SK-N-SH (cell line): ENCODE measurements around the gene WNT6. TPM values are rescaled to one million over a fixed set of nuclear protein-coding genes. Genes with fewer than 3 reads are reported as not detected.

Experiments used
- CTCF ChIA-PET: fragments of 300-600, 350-600 bp; formaldehyde crosslinking; extraction: SDS; loops from one replicate; lab custom pipeline; 2021; lab: Yijun Ruan, JAX
- POLR2A ChIA-PET: fragments of 350-600 bp; sonication (Branson Sonifier 250); formaldehyde crosslinking; extraction: SDS; loops from one replicate; lab custom pipeline; 2020; ENCODE audit warnings: antibody characterized with exemption, inconsistent platforms; lab: Yijun Ruan, JAX
- DNase-seq: peaks from one replicate; pipeline ENCODE4 v3.0.0; 2012
- H2AFZ ChIP-seq: fragments of 200-600 bp; sonication (generic); 2 replicates; pipeline ENCODE4 v1.8.1; 2016; ENCODE audit warnings: antibody characterized with exemption, mild to moderate bottlenecking, low read depth
- H3F3A ChIP-seq: fragments of 200-600 bp; sonication (generic); replicated peaks from 2 replicates; pipeline ENCODE3; 2016; ENCODE audit warnings: antibody characterized with exemption, mild to moderate bottlenecking; ENCODE audit not compliant: insufficient read depth
- H3K27ac ChIP-seq, 2 experiments: fragments of 200-500 bp in 1 of 2; fragments of 200-600 bp in 1 of 2; sonication (Bioruptor generic) in 1 of 2; sonication (generic), shearing (Covaris generic) in 1 of 2; 2 replicates each; pipeline versions ENCODE4 v1.5.1 to v1.6.1; 2014 to 2016; ENCODE audit warnings: low read depth in 2 of 2, inconsistent platforms in 1 of 2, low read length in 1 of 2, mild to moderate bottlenecking in 1 of 2, mixed read lengths in 1 of 2
- H3K27me3 ChIP-seq: fragments of 200-600 bp; sonication (generic), shearing (Covaris generic); 2 replicates; pipeline ENCODE4 v1.6.1; 2016; ENCODE audit warnings: mixed run types; ENCODE audit not compliant: insufficient read depth
- H3K36me3 ChIP-seq, 2 experiments: fragments of 200-500 bp in 1 of 2; fragments of 200-600 bp in 1 of 2; sonication (Bioruptor generic) in 1 of 2; sonication (generic) in 1 of 2; replicated peaks in 1 of 2; 2 replicates each; pipeline versions ENCODE3 to v1.5.1; 2014 to 2016; ENCODE audit warnings: low read length in 1 of 2, mild to moderate bottlenecking in 1 of 2; ENCODE audit not compliant: insufficient read depth in 2 of 2, control insufficient read depth in 1 of 2
- H3K4me1 ChIP-seq, 2 experiments: fragments of 200-500 bp in 1 of 2; fragments of 200-600 bp in 1 of 2; sonication (Bioruptor generic) in 1 of 2; sonication (generic), shearing (Covaris generic) in 1 of 2; 2 replicates each; pipeline versions ENCODE4 v1.5.1 to v1.6.1; 2014 to 2016; ENCODE audit warnings: low read depth in 1 of 2, low read length in 1 of 2, mixed run types in 1 of 2; ENCODE audit not compliant: insufficient read depth in 2 of 2, control insufficient read depth in 1 of 2
- H3K4me2 ChIP-seq: fragments of 200-600 bp; sonication (generic), shearing (Covaris generic); 2 replicates; pipeline ENCODE4 v1.6.1; 2017; ENCODE audit warnings: mixed run types
- H3K4me3 ChIP-seq, 2 experiments: fragments of 200-500 bp in 1 of 2; fragments of 200-600 bp in 1 of 2; sonication (Bioruptor generic) in 1 of 2; sonication (generic), shearing (Covaris generic) in 1 of 2; 2 replicates each; pipeline versions ENCODE4 v1.5.1 to v1.8.1; 2014 to 2016; ENCODE audit warnings: low read depth in 2 of 2, inconsistent platforms in 1 of 2, low read length in 1 of 2, mild to moderate bottlenecking in 1 of 2, mixed read lengths in 1 of 2, moderate library complexity in 1 of 2
- H3K79me2 ChIP-seq: fragments of 200-600 bp; sonication (generic); 2 replicates; pipeline ENCODE4 v1.8.1; 2017; ENCODE audit warnings: mild to moderate bottlenecking; ENCODE audit not compliant: insufficient read depth
- H3K9ac ChIP-seq: fragments of 200-600 bp; sonication (generic); 2 replicates; pipeline ENCODE4 v1.6.1; 2017; ENCODE audit warnings: mixed run types
- H3K9me2 ChIP-seq: fragments of 200-600 bp; sonication (generic); 2 replicates; pipeline ENCODE4 v1.6.1; 2017; ENCODE audit warnings: mixed run types
- H3K9me3 ChIP-seq: fragments of 200-600 bp; sonication (generic); 2 replicates; pipeline ENCODE4 v1.6.1; 2017; ENCODE audit warnings: mixed run types, mild to moderate bottlenecking, moderate library complexity
- H4K20me1 ChIP-seq: fragments of 200-600 bp; sonication (generic); 2 replicates; pipeline ENCODE4 v1.6.1; 2017; ENCODE audit warnings: mild to moderate bottlenecking, mixed run types; ENCODE audit not compliant: insufficient read depth
- CHD2 ChIP-seq: fragments of 150-350 bp; IDR thresholded peaks from 2 replicates; pipeline ENCODE4 v1.6.1; 2018; ENCODE audit warnings: low read length; ENCODE audit not compliant: partially characterized antibody
- EZH2phosphoT487 ChIP-seq: fragments of 200-600 bp; sonication (generic); IDR thresholded peaks from 2 replicates; pipeline ENCODE4 v1.6.1; 2017; ENCODE audit warnings: low read depth, mixed run types, mild to moderate bottlenecking, antibody characterized with exemption, moderate library complexity, borderline replicate concordance
- FOXJ3 ChIP-seq: sonication (generic); formaldehyde crosslinking; IDR thresholded peaks from 2 replicates; pipeline ENCODE4 v1.5.1; 2020; ENCODE audit warnings: mild to moderate bottlenecking, missing genetic modification reagents
- FOXM1 ChIP-seq: IDR thresholded peaks from 2 replicates; pipeline ENCODE4 v1.4.0; 2012; ENCODE audit warnings: low read depth, mild to moderate bottlenecking
- GATA2 ChIP-seq: sonication (generic); formaldehyde crosslinking; IDR thresholded peaks from 2 replicates; pipeline ENCODE4 v1.5.0; 2020; ENCODE audit warnings: mild to moderate bottlenecking, missing genetic modification reagents
- PBX3 ChIP-seq: IDR thresholded peaks from 2 replicates; pipeline ENCODE4; 2012
- RCOR1 ChIP-seq: fragments of 150-350 bp; IDR thresholded peaks from 2 replicates; pipeline ENCODE4 v1.6.1; 2017; ENCODE audit warnings: antibody characterized with exemption, low read length
- RXRA ChIP-seq: IDR thresholded peaks from 2 replicates; pipeline ENCODE4 v1.4.0; 2012; ENCODE audit warnings: low read depth, mild to moderate bottlenecking, borderline replicate concordance
- SIN3A ChIP-seq: IDR thresholded peaks from 2 replicates; pipeline ENCODE4 v1.6.1; 2012; ENCODE audit warnings: low read depth, mild to moderate bottlenecking, low read length, moderate library complexity, borderline replicate concordance
- SMC3 ChIP-seq: IDR thresholded peaks from 2 replicates; pipeline ENCODE4 v1.6.1; 2012; ENCODE audit warnings: low read depth, low read length, improper control_type of control experiment
- WGBS: methylation state at CpG from one replicate; pipeline ENCODE4 v1.1.6; 2017; ENCODE audit warnings: low lambda C conversion rate; 5-methylcytosine and 5-hydroxymethylcytosine counted together
- polyA plus RNA-seq, 3 experiments: library from polyadenylated mRNA; depleted of rRNA; stranded (reverse); fragments of >200 nt; gene quantifications; 2 replicates each; pipeline ENCODE4 v1.2.3, GENCODE V29; 2012

The WNT6 gene
- polyA plus RNA-seq, 1 of the 3 experiments (the other 2 are of a cell fraction), result 0.08 TPM

GRCh38 chr2:218858138-218858445 is 1.5 kb upstream of the WNT6 start:
- Histone ChIP-seq H3K9me3 (no peaks in the 10 kb centered on the region), H3K9me2 (no peaks in the 10 kb centered on the region), H3K4me3 (no peak overlapping the region), H3K27ac (peak overlapping the region in 1 of 2 experiments; percentile 96; a peak in 2 of 4 replicates), H3K9ac (no peak overlapping the region), H3K4me1 (peaks cover 11 to 75% of the 10 kb centered on the region in 2 experiments; a peak in 2 of 4 replicates), H3K27me3 (peaks cover 46% of the 10 kb centered on the region), H3K79me2 (no peaks in the 10 kb centered on the region), H4K20me1 (no peaks in the 10 kb centered on the region), H3F3A (no peaks in the 10 kb centered on the region)
- DNase-seq, result no peak
- POLR2A ChIA-PET, result interaction anchor here (0.9 kb wide), 1 partner anchor 138 kb away, joined by 3 read pairs; no protein-coding TSS in a partner anchor
- CTCF ChIA-PET, result interaction anchor here (0.6 to 16.1 kb wide), 8 partner anchors 19 to 572 kb away, joined by 3 to 249 read pairs (median 5); partner anchors contain the start of gene WNT10A
- 55% methylated on average over 1 of the region's 1 CpG for WGBS
- TF ChIP-seq SIN3A (no peak), FOXM1 (no peak), RXRA (no peak)
- TF ChIP-seq, all 33 proteins: peak for 0
- H3K4me2 ChIP-seq, result no peak overlapping the region
- no peaks in the 10 kb centered on the region for H3K36me3 ChIP-seq
- H2AFZ ChIP-seq, result no peak overlapping the region

GRCh38 chr2:218858671-218859555 is 692 bp upstream of the WNT6 start:
- ChIA-PET POLR2A (interaction anchor here (0.9 kb wide), 1 partner anchor 137 kb away, joined by 3 read pairs; no protein-coding TSS in a partner anchor), CTCF (interaction anchor here (1.1 to 16.1 kb wide), 9 partner anchors 18 to 493 kb away, joined by 3 to 249 read pairs (median 6); partner anchors contain the start of gene WNT10A)
- TF ChIP-seq PBX3, result no peak
- no peak for TF ChIP-seq EZH2phosphoT487
- no peak for TF ChIP-seq FOXM1
- TF ChIP-seq CHD2, result no peak
- TF ChIP-seq RCOR1, result no peak
- no peak for TF ChIP-seq GATA2 (CRISPR knock-in tag)
- no peak for TF ChIP-seq FOXJ3 (CRISPR knock-in tag)
- TF ChIP-seq SMC3, result no peak
- 57% methylated on average over 45 of the region's 51 CpGs for WGBS
- no peaks in the 10 kb centered on the region for H3F3A ChIP-seq
- H3K79me2 ChIP-seq, result no peaks in the 10 kb centered on the region
- peaks cover 9 to 71% of the 10 kb centered on the region in 2 experiments; a peak in 2 of 4 replicates for H3K4me1 ChIP-seq
- H3K4me3 ChIP-seq, result peak overlapping the region in 1 of 2 experiments; percentile 49; a peak in 1 of 4 replicates
- no peaks in the 10 kb centered on the region for H3K36me3 ChIP-seq
- no peaks in the 10 kb centered on the region for H4K20me1 ChIP-seq
- H2AFZ ChIP-seq, result no peak overlapping the region
- no peak overlapping the region for H3K4me2 ChIP-seq
- no peaks in the 10 kb centered on the region for H3K9me3 ChIP-seq
- H3K9ac ChIP-seq, result no peak overlapping the region
- DNase-seq, result no peak
- no peaks in the 10 kb centered on the region for H3K9me2 ChIP-seq
- peaks cover 46% of the 10 kb centered on the region for H3K27me3 ChIP-seq
- H3K27ac ChIP-seq, result peak overlapping the region in 1 of 2 experiments; percentile 96; a peak in 1 of 4 replicates
